Stimulated activated CD4-positive, alpha-beta T cell treated with anti-CD3 and anti-CD28 coated beads, Interleukin-4, amount 100 ng/mL, for 24 hours (primary cell): ENCODE measurements around the gene MADCAM1.

Source experiments
- DNase-seq: peaks from one replicate; pipeline ENCODE4 v3.0.0-alpha.2; 2020

MADCAM1 gene

DNA sequence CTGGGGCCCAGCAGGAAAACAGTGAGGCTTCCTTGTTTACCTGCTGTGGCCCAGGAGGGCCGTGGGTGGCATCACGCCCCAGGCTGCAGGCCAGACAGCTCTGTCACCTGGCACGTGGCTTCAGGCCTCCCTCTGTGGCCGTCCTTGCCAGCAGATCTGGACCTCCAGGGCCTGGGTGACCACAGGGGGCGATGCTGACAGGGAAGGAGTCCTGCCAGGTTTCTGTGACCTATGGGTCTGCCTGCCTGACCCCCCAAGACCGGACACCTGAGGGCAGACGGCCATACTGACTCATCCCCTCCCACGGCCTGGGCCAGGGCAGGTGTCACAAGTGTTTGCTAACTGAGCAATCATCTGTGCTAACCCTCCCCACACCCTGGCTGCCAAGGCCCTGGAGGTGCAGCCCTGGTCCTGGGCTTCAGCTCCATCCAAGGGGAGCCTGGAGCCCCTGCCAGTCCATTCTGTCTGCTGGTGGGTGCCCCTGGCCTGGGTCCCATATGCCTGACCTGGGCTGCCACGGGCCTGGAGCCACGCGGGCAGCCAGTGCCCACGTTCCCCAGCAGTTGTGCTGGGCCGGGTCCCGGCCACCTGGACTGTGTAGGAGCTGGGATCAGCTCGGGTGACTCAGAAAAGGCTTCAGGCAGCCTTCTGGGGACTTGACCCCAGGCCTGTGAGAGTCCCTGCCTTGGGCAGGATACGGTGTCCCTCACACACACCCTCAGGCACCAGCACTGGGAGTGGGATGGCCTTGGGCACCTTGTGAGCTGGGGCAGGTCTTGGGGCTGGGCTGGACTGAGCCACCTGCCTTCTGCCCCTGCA lies 38.9 kb downstream of the MADCAM1 start:
- DNase-seq: no peak

DNA sequence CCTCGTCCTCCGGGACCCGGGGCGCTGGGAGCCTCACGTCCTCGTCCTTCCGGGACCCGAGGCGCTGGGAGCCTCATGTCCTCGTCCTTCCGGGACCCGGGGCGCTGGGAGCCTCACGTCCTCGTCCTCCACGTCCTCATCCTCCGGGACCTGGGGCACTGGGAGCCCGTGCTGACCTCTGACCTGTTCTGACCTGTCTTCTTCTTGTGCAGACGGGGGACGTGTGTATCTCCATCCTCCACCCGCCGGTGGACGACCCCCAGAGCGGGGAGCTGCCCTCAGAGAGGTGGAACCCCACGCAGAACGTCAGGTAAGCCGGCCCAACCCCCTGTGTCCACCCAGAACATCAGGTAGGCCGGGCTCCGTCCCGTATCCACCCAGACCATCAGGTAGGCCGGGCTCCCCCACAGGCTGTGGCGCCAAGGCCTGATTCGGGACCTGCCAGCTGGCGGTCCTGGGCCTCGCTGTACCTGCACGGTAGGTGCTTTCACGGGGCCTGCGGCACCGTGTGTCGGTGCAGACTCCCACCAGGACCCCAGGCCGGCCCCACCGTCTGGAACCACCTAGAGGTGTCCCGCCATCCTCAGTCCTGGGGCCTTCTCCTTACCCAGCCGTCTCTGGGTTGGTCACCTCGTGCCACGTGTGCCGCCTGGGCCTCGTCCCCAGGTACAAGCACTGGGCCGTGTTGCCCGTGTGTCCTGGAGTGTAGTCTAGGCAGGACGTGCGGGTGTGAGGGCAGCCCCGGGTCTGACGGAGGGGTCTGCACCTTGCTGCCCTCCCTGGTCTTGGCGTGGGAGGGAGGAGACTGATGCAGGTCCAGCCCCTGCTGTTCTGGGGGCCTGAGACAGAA lies 40.0 kb downstream of the MADCAM1 start:
- DNase-seq: no peak

DNA sequence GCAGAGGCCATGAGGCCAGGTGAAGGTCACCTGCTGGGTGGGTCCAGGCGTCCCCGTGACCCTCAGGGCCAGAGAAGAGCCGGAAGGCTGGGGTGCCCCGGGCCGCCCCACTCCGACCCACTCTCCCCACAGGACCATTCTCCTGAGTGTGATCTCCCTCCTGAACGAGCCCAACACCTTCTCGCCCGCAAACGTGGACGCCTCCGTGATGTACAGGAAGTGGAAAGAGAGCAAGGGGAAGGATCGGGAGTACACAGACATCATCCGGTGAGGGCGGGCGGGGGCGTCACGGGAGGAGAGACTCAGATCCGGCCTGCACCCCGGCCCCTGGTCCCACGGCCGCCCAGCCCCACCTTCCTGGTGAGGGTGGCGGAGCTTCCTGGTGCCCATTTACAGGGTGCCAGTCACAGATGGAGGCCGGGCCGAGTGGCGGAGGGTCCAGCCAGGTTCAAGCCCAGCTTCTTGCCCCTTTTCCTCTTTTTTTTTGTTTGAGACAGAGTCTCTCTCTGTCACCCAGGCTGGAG lies 40.7 kb downstream of the MADCAM1 start:
- no peak for DNase-seq

DNA sequence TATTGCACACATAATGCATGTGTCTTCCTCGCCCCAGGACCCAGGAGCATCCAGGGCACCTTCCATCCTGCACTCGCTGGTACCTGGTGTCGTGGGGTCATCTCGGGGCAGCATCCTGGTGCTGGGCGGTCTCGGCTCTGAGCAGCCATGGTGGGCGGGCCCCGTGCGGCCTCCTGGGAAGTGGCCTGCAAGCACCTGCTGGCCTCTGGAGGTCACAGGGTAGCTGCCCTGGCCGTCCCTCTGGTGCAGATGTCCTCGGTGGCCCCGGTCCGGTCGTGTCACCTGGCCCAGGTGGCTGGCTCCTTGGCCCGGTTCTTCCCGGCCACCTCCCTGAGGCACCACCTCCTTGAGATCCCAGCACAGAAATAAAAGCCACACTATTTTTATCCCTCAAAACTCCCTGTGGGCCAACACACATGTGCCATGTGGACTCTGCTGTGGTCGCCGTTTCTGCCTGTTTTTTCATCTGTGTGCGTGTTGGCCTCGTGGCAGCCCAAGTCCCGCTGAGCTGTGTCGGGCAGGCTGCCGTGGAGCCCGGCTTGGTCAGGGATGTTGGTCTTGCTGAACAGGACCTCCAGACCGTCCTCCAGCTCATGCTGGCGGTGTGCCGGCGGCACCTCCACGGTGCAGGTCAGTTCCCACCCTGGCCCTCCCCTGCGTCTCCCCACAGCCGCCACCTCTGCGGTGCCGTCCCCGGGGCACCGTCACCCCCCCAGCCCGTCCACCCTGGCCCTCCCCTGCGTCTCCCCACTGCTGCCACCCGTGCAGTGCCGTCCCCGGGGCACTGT lies 42.5 kb downstream of the MADCAM1 start:
- no peak for DNase-seq

DNA sequence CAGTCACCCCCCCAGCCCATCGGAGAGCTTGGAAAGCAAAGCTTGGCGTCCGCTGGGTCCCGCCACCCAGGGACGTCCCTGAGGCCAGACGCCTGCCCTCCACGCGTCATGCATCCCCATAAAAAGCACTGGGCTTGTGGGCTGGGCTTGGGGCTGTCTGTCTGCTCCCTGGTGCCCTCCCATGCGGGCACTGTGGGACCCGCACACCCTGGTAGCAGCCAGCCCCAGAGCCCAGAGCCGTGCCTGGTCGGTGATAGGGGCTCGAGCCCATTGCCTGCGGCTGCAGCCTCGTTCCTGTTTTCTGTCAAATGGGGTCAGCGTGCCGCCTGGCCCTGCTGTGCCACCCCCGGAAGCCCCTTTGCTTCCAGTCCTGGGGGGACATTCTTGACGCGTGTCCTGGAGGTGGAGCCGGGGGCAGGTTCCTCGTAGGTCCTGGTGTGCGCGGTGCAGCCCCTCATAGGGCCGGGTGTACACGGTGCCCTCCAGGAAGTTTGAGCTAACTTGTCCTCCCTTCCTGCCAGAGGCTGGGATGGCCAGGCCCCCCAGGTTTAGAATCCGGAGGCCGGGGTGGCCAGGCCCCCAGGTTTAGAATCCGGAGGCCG lies 43.2 kb downstream of the MADCAM1 start:
- no peak for DNase-seq

DNA sequence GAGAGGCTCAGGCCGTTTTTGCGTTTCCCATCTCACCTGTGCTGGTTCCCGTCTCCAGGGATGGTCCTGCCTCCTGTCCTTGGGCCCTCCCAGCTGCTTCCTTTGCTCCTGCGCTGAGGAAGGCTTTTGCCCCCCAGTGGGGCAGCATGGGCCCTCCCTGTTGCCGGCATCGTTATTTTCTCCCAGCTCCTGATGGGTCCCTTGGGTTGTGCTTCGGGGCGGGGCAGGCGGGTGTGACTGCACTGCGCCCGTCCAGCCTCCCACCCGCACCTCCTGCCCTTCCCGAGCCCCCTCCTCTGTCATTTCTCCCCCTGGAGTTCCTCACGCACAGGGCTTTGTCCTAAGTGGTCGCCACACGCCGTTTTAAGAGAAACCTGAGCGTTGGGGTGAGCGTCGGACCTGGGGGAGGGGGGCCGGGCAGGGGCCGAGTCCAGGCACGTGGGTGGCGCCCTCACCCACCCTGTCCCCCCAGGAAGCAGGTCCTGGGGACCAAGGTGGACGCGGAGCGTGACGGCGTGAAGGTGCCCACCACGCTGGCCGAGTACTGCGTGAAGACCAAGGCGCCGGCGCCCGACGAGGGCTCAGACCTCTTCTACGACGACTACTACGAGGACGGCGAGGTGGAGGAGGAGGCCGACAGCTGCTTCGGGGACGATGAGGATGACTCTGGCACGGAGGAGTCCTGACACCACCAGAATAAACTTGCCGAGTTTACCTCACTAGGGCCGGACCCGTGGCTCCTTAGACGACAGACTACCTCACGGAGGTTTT lies 44.8 kb downstream of the MADCAM1 start:
- DNase-seq: no peak

DNA sequence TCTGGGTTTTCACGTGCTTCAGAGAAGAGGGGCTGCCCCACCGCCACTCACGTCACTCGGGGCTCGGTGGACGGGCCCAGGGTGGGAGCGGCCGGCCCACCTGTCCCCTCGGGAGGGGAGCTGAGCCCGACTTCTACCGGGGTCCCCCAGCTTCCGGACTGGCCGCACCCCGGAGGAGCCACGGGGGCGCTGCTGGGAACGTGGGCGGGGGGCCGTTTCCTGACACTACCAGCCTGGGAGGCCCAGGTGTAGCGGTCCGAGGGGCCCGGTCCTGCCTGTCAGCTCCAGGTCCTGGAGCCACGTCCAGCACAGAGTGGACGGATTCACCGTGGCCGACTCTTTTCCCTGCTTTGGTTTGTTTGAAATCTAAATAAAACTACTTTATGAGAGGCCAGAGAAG lies 45.4 kb downstream of the MADCAM1 start:
- DNase-seq: no peak

DNA sequence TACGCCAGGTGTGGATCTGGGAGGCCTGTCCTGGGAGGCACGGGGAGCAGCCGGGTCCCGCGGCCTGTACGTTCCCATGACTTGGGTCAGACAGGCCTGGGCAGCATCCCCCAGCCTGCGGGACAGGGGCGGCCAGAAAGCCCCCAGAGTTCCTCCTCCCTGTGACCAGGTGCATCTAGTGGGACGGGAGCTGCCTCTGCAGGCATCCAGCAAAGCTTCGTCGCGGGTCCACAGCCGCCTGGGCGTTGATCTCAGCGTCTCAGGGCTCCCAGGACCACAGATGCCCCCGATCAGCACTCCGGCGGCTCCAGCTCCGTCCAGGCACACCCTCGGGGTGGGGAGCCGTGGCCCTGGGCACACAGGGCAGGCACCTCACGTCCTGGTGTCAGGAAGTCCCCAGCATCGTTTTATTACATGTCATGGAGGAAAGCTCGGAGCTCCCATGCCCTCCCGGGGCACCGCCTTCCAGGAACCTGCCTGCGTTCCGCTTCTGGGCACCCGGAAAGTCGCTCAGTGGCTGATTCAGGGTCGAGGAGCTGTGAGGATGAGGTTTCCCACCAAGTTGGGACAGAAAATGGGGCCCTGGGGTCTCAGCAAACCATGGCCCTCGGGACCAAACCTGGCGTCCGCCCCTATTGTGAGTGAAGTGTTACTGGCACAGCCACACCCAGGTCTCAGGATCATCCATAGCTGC lies 46.0 kb downstream of the MADCAM1 start:
- no peak for DNase-seq

DNA sequence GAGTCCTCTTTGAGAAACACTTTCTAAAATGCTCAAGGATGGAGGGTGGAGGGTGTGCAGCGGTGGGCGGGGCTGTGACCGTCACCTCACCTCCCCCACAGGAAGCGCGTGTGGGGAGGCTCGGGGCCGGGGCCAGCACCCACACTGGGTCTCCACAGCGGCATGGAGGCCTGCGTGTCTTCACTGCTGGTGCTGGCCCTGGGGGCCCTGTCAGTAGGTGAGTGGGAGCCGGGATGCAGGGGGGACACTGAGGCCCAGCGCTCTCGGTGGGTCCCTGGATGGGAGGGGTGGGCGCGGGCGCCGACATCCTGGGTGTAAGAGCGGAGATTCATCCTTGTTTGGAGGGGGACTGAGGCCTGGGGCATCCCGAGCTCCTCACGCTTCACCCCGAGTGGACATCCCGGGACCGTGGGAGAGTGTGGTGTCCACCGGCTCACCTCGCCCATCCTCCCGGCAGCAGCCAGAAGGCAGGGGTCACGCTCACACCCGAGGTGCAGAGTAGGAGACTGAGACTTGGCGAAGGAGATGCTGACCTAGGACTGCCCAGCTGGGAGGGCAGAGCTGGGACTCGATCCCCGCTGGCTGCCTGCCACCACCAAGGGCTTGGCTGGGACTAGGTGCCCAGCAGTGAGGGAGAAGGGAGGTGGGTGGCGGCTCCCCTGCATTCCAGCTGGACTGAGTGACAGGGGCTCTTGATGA lies 47.8 kb downstream of the MADCAM1 start, which contains the start of gene GZMM:
TSS of gene GZMM (plus strand) at position 144 of the 699 bp plus-strand sequence. CDS start at position 163, 19 bp downstream.
- DNase-seq: peak; percentile 73

DNA sequence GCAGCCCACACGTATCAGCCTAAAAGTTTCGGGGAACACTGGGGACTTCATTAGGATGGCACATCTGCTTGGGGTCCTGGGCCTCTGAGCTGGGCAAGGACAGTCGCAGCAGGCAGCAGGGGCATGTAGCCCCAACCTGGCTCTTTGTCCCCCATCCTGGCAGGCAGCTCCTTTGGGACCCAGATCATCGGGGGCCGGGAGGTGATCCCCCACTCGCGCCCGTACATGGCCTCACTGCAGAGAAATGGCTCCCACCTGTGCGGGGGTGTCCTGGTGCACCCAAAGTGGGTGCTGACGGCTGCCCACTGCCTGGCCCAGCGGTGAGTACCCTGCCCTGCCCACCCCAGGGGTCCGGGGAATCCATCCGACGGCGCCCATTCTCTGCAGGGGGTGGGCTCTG lies 50.8 kb downstream of the MADCAM1 start:
- no peak for DNase-seq

DNA sequence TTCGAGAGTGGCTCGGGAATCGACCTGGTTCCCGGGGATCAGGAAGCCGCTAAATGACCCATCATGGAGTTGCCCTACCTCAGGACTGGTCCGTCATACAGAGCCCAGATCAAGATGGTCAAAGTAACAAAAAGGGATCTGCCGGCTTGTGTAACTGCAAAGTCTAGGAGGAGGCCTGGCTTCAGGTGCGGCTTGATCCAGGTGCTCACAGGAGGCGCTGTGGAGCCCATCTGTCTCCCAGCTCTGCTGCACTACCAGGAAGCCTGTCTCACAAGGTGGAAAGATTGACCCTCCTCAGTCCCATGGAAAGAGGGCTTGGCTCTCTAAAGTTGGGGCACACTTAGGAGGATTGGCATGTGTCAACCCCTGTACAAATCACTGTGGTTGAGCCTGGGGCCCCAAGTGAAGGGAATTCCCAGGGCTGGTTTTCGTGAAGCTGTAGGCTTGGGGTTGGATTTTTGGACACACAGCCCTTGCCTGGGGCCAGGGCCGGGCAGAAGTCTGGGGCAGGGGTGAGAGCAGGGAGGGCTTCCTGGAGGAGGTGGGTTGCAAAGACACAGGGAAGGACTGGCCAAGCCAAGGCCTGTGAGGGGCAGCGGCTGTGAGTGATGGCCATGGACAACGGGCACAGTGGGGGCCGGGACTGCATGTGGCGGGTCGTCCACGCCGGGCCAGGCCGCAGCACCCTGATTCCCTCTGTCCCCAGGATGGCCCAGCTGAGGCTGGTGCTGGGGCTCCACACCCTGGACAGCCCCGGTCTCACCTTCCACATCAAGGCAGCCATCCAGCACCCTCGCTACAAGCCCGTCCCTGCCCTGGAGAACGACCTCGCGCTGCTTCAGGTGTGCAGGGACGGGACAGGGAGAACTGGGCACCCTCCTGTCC lies 51.8 kb downstream of the MADCAM1 start:
- no peak for DNase-seq

DNA sequence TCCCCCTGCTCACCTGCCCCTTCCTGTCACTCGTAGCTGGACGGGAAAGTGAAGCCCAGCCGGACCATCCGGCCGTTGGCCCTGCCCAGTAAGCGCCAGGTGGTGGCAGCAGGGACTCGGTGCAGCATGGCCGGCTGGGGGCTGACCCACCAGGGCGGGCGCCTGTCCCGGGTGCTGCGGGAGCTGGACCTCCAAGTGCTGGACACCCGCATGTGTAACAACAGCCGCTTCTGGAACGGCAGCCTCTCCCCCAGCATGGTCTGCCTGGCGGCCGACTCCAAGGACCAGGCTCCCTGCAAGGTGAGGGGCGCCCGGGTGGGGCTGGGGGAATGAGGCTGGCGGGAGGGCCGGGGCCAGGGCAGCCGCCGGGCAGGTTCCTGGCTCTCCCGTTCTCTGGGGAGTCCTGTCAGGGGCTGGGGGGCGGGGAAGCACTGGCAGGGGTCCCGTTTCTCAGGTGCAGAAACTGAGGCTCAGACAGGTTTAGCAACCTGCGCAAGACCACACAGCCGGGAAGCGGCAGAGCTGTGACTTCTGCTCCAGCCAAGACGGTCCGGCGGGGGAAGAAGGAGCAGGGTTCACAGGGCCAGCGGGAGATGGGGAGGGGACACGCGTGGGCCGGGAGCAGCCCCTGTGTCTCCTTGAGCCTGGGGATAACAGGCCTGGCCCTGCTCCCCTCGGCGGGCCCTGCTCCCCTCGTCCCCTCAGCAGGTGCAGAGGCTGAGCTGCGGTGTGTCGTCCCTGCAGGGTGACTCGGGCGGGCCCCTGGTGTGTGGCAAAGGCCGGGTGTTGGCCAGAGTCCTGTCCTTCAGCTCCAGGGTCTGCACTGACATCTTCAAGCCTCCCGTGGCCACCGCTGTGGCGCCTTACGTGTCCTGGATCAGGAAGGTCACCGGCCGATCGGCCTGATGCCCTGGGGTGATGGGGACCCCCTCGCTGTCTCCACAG lies 52.9 kb downstream of the MADCAM1 start:
- no peak for DNase-seq

DNA sequence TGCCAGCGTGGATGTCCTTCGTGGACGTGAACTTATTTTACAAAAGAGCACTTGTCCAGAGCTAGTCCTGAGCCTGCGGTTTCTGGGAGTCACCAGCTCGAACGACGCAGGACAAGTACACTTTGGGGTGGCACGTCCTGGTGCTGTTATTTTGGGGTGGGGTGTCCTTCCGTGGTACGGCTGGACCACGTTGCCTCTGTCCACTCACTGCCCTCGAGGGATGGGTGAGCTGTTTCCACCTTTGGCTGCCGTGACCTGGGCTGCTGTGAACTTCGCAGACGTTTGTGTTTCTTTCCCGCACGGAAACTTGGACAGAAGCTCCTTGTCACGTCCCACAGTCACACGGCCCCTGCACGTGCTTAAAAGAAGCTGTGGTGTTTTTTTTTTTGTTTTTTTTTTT lies 58.5 kb downstream of the MADCAM1 start:
- DNase-seq: no peak
